ENCODE data around the gene SASH1. TPM values are rescaled to one million over a fixed set of nuclear protein-coding genes. Genes with fewer than 3 reads are reported as not detected.

SASH1 gene
- polyA plus RNA-seq, 3 donors from 2014 or later, result not detected

- Mint-ChIP-seq H3K4me1 (no peaks in the 10 kb centered on the region), H3K4me3 (no peak overlapping the region), H3K9me3 (peaks cover 0 to 4% (median 0%) of the 10 kb centered on the region in 6 donors), H3K27me3 (ENCODE audit: low read depth in 3 of 3) (peaks cover 2 to 6% (median 2%) of the 10 kb centered on the region in 3 donors), H3K36me3 (no peaks in the 10 kb centered on the region), H3K27ac (no peak overlapping the region)
- DNase-seq, result no peak
Measured at GRCh38 chr6:148413321-148414091, 70.9 kb downstream of the SASH1 start.

DNA sequence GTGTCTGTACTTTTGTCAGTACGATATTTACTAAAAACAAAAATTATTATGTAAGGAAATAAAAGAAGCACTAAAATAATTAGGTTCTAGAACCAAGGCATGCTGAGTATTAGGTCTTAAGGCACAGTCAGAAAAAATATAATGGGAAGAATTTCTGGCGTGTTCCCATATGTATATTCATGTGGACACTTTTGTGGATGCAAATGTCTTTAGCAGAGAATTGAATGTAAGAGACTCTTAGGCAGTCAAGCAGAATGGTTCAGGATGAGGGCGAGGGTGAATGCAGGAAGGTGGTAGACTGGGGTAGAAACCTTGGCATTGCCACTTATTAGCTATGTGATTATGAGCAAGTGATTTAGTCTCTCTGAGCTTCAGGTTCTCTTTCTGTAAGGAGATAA lies 71.5 kb downstream of the SASH1 start:
- DNase-seq, result no peak
- Mint-ChIP-seq H3K4me1 (no peaks in the 10 kb centered on the region), H3K27me3 (ENCODE audit: low read depth in 3 of 3) (peaks cover 2 to 5% (median 5%) of the 10 kb centered on the region in 3 donors), H3K4me3 (no peak overlapping the region), H3K36me3 (no peaks in the 10 kb centered on the region), H3K27ac (no peak overlapping the region), H3K9me3 (peaks cover 0 to 4% (median 0%) of the 10 kb centered on the region in 6 donors)

DNA sequence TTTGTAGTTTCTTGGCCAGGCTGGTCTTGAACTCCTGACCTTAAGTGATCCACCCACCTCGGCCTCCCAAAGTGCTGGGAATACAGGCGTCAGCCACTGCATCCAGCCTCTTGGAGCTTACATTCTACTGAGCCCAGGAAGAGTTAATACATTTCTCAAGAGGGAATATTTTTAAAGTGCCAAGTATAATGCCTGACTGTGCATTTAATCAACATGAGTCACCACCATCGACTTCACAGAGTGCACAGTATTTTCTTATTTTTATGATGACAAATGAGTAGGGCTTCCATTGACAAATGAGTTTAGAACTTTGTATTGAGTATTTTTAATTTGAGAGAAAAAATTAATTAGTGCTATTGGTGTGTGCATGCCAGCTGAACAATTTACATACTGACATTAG lies 72.2 kb downstream of the SASH1 start:
- Mint-ChIP-seq H3K4me3 (no peak overlapping the region), H3K9me3 (peaks cover 0 to 4% (median 0%) of the 10 kb centered on the region in 6 donors), H3K36me3 (no peaks in the 10 kb centered on the region), H3K27me3 (ENCODE audit: low read depth in 3 of 3) (peaks cover 2 to 5% (median 5%) of the 10 kb centered on the region in 3 donors), H3K4me1 (no peaks in the 10 kb centered on the region), H3K27ac (no peak overlapping the region)
- DNase-seq, result no peak

- Mint-ChIP-seq H3K27ac (no peak overlapping the region), H3K9me3 (peaks cover 0 to 4% (median 0%) of the 10 kb centered on the region in 6 donors), H3K4me3 (no peak overlapping the region), H3K27me3 (ENCODE audit: low read depth in 3 of 3) (peaks cover 2 to 7% (median 5%) of the 10 kb centered on the region in 3 donors), H3K4me1 (no peaks in the 10 kb centered on the region), H3K36me3 (no peaks in the 10 kb centered on the region)
- no peak for DNase-seq
Measured at GRCh38 chr6:148415511-148416260, 73.0 kb downstream of the SASH1 start.

GRCh38 chr6:148416330-148416965 lies 73.8 kb downstream of the SASH1 start:
- Mint-ChIP-seq H3K4me1 (no peaks in the 10 kb centered on the region), H3K36me3 (no peaks in the 10 kb centered on the region), H3K4me3 (no peak overlapping the region), H3K9me3 (peaks cover 0 to 4% (median 0%) of the 10 kb centered on the region in 6 donors), H3K27me3 (ENCODE audit: low read depth in 3 of 3) (peaks cover 2 to 6% (median 5%) of the 10 kb centered on the region in 3 donors), H3K27ac (no peak overlapping the region)
- no peak for DNase-seq

- DNase-seq, result no peak
- H3K9me3 Mint-ChIP-seq, result peaks cover 0 to 4% (median 0%) of the 10 kb centered on the region in 6 donors
- no peak overlapping the region for H3K27ac Mint-ChIP-seq
- peaks cover 2 to 6% (median 5%) of the 10 kb centered on the region in 3 donors for H3K27me3 Mint-ChIP-seq (ENCODE audit: low read depth in 3 of 3)
- no peak overlapping the region for H3K4me3 Mint-ChIP-seq
- no peaks in the 10 kb centered on the region for H3K4me1 Mint-ChIP-seq
- no peaks in the 10 kb centered on the region for H3K36me3 Mint-ChIP-seq
Measured at GRCh38 chr6:148417045-148417444, 74.4 kb downstream of the SASH1 start.

GRCh38 chr6:148419430-148419829 lies 76.8 kb downstream of the SASH1 start:
- H3K9me3 Mint-ChIP-seq, result no peaks in the 10 kb centered on the region
- H3K4me1 Mint-ChIP-seq, result no peaks in the 10 kb centered on the region
- no peak for DNase-seq
- H3K27me3 Mint-ChIP-seq (ENCODE audit: low read depth in 3 of 3), result peaks cover 0 to 6% (median 5%) of the 10 kb centered on the region in 3 donors
- H3K27ac Mint-ChIP-seq, result no peak overlapping the region
- no peaks in the 10 kb centered on the region for H3K36me3 Mint-ChIP-seq
- H3K4me3 Mint-ChIP-seq, result no peak overlapping the region

DNA sequence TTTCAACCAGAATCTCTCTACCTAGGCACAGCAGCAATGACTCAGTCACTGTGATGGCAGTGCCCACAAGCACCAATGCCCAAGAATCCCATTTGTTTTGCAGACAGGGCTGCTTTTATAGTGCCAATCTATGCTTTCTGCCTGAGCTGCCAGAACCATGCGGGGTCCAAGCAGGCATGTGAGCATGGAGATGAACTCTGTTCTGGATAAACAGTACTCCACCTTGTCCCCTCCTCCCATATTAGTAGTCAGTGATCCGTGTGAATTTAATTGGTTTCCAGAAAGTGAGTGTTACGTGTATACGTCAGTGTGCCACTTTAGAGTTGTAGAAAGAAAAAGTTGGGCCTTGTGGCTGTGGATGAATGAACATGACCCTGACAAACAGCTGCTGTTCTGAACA lies 79.4 kb downstream of the SASH1 start:
- Mint-ChIP-seq H3K27me3 (ENCODE audit: low read depth in 3 of 3) (peaks cover 0 to 4% (median 3%) of the 10 kb centered on the region in 3 donors), H3K9me3 (no peaks in the 10 kb centered on the region), H3K4me1 (no peaks in the 10 kb centered on the region), H3K4me3 (no peak overlapping the region), H3K36me3 (no peaks in the 10 kb centered on the region), H3K27ac (no peak overlapping the region)
- DNase-seq, result no peak

DNA sequence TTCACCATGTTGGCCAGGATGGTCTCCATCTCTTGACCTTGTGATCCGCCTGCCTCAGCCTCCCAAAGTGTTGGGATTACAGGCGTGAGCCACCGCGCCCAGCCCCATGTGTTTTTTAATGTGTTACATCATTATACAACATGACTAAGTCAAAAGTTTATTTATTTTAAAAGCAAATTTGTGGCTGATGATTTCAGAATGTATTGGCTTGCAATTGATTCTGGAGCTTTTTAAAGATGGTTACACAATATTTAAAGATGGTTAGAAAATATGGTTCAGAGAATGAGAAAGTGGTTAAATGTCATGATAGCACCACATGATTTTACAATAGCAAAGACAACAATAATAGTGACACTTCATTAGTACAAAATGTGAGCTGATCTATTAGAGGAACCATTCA lies 80.5 kb downstream of the SASH1 start:
- Mint-ChIP-seq H3K27ac (no peak overlapping the region), H3K4me3 (no peak overlapping the region), H3K9me3 (no peaks in the 10 kb centered on the region), H3K27me3 (ENCODE audit: low read depth in 3 of 3) (peaks cover 0 to 4% (median 3%) of the 10 kb centered on the region in 3 donors), H3K36me3 (no peaks in the 10 kb centered on the region), H3K4me1 (no peaks in the 10 kb centered on the region)
- no peak for DNase-seq

GRCh38 chr6:148423601-148424270 lies 81.1 kb downstream of the SASH1 start:
- no peak overlapping the region for H3K4me3 Mint-ChIP-seq
- no peaks in the 10 kb centered on the region for H3K36me3 Mint-ChIP-seq
- no peaks in the 10 kb centered on the region for H3K9me3 Mint-ChIP-seq
- no peak for DNase-seq
- H3K27ac Mint-ChIP-seq, result no peak overlapping the region
- peaks cover 0 to 4% (median 3%) of the 10 kb centered on the region in 3 donors for H3K27me3 Mint-ChIP-seq (ENCODE audit: low read depth in 3 of 3)
- H3K4me1 Mint-ChIP-seq, result no peaks in the 10 kb centered on the region

DNA sequence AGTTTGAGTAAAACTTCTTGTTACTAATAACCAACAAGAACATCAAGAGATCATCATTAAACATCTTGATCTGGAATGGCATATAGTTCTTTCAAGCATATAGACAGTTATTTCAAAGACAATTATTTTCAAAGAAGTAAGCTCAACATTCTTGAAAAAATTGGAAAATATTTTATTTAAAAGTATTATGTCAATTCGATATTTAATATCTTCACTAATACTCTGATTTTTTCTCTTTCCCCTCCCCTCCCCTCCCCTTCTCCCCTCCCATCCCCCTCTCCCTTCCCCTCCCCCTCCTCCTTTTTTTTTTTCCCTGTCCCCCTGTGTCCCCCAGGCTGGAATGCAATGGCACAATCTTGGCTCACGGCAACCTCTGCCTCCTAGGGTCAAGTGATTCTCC lies 82.8 kb downstream of the SASH1 start:
- no peaks in the 10 kb centered on the region for H3K9me3 Mint-ChIP-seq
- H3K4me3 Mint-ChIP-seq, result no peak overlapping the region
- H3K4me1 Mint-ChIP-seq, result no peaks in the 10 kb centered on the region

GRCh38 chr6:148426317-148426977 lies 83.8 kb downstream of the SASH1 start:
- H3K4me1 Mint-ChIP-seq, result no peaks in the 10 kb centered on the region
- no peak overlapping the region for H3K27ac Mint-ChIP-seq
- no peaks in the 10 kb centered on the region for H3K27me3 Mint-ChIP-seq (ENCODE audit: low read depth in 3 of 3)
- H3K36me3 Mint-ChIP-seq, result no peaks in the 10 kb centered on the region
- no peak overlapping the region for H3K4me3 Mint-ChIP-seq
- no peak for DNase-seq
- no peaks in the 10 kb centered on the region for H3K9me3 Mint-ChIP-seq

More for the DNA sequence above, 82.8 kb downstream of the SASH1 start:
- H3K27ac Mint-ChIP-seq, result no peak overlapping the region
- DNase-seq, result no peak
- no peaks in the 10 kb centered on the region for H3K36me3 Mint-ChIP-seq
- H3K27me3 Mint-ChIP-seq (ENCODE audit: low read depth in 3 of 3), result peaks cover 0 to 4% (median 0%) of the 10 kb centered on the region in 3 donors

- H3K36me3 Mint-ChIP-seq, result no peaks in the 10 kb centered on the region
Measured at GRCh38 chr6:148427333-148427732, 84.7 kb downstream of the SASH1 start.

More at GRCh38 chr6:148427333-148427732, 84.7 kb downstream of the SASH1 start:
- no peak overlapping the region for H3K27ac Mint-ChIP-seq
- no peak for DNase-seq
- no peaks in the 10 kb centered on the region for H3K4me1 Mint-ChIP-seq
- no peaks in the 10 kb centered on the region for H3K9me3 Mint-ChIP-seq
- H3K27me3 Mint-ChIP-seq (ENCODE audit: low read depth in 3 of 3), result peaks cover 0 to 1% (median 0%) of the 10 kb centered on the region in 3 donors
- H3K4me3 Mint-ChIP-seq, result no peak overlapping the region
